Ovary (tissue), 3 donors: ENCODE data around the gene RBM33.

Source experiments
- EP300 ChIP-seq: sonication (generic); formaldehyde crosslinking; IDR thresholded peaks from one replicate; pipeline ENCODE4 v1.6.1; 2017; ENCODE audit warnings: antibody characterized with exemption
- POLR2A ChIP-seq: fragments of 450-650 bp; IDR thresholded peaks from one replicate; pipeline ENCODE4 v1.6.1; 2017; ENCODE audit warnings: antibody characterized with exemption, mild to moderate bottlenecking, moderate library complexity
- TF ChIP-seq, protein P1 (sequence below), 3 donors: fragments of 450-650 bp in 2 of 3; fragments of 200-600 bp in 1 of 3; IDR thresholded peaks; one replicate each; pipeline versions ENCODE4 v1.5.1 to v1.8.0; 2016 to 2022; ENCODE audit warnings: antibody characterized with exemption in 3 of 3, mild to moderate bottlenecking in 1 of 3
- donor health status: DM: no; HTN: no; CAD: no.

DNA sequence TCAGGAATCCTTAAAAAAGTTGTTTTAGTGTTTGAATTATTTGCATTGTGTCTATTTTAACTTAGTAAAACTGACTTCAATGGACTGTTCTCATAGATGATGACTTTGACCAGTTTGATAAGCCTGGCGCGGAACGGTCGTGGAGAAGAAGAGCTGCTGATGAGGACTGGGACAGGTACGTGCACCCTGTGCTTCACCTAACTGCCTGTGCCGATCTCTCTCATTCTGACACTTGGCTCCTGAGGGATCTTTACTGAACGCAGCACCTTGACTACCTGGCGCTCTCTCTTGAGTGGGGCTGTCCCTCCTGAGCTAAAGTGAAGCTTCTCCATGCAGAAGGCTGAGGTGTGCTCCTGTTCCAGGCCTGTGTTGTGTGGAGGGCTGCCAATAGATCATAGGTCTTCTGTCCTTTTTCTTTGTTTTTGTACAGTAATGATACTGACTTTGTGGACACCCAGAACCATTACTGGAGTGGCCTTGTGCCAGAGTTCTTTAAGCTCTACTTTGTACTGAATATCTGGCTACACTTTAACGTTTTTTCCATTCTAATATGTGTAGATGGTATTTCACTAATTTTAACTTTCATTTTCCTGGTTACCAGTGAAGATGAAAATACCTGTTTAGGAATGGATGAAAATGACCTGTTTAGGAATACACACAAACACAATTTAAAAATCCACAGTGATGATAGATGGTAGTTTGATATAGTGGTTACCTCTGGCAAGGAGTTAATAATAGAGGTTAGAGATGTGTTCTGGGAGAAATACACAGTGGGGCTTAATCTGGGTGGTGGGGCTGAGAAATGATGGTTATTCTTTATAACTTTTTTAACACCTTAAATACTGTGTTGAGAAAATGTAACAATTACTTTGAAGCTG lies 20.9 kb downstream of the RBM33 start:
- TF ChIP-seq EP300 (no peak), POLR2A (no peak)
- TF ChIP-seq, protein P1, sequence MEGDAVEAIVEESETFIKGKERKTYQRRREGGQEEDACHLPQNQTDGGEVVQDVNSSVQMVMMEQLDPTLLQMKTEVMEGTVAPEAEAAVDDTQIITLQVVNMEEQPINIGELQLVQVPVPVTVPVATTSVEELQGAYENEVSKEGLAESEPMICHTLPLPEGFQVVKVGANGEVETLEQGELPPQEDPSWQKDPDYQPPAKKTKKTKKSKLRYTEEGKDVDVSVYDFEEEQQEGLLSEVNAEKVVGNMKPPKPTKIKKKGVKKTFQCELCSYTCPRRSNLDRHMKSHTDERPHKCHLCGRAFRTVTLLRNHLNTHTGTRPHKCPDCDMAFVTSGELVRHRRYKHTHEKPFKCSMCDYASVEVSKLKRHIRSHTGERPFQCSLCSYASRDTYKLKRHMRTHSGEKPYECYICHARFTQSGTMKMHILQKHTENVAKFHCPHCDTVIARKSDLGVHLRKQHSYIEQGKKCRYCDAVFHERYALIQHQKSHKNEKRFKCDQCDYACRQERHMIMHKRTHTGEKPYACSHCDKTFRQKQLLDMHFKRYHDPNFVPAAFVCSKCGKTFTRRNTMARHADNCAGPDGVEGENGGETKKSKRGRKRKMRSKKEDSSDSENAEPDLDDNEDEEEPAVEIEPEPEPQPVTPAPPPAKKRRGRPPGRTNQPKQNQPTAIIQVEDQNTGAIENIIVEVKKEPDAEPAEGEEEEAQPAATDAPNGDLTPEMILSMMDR (IDR thresholded peaks at IDR 0.05), result no peak
